Nucleus accumbens (tissue), 56 donors: ENCODE measurements around the gene TK1.
A peak's percentile ranks its signal among the peaks of the same experiment; 100 is the strongest.

Source experiments
- DNase-seq, 56 donors: peaks; one replicate each; lab custom pipeline; 2025; lab: John Stamatoyannopoulos, UW

TK1 gene

GRCh38 chr17:78223765-78224164, 36.9 kb upstream of the TK1 start:
- no peak for DNase-seq

GRCh38 chr17:78223061-78223460, 36.2 kb upstream of the TK1 start:
- no peak for DNase-seq

DNA sequence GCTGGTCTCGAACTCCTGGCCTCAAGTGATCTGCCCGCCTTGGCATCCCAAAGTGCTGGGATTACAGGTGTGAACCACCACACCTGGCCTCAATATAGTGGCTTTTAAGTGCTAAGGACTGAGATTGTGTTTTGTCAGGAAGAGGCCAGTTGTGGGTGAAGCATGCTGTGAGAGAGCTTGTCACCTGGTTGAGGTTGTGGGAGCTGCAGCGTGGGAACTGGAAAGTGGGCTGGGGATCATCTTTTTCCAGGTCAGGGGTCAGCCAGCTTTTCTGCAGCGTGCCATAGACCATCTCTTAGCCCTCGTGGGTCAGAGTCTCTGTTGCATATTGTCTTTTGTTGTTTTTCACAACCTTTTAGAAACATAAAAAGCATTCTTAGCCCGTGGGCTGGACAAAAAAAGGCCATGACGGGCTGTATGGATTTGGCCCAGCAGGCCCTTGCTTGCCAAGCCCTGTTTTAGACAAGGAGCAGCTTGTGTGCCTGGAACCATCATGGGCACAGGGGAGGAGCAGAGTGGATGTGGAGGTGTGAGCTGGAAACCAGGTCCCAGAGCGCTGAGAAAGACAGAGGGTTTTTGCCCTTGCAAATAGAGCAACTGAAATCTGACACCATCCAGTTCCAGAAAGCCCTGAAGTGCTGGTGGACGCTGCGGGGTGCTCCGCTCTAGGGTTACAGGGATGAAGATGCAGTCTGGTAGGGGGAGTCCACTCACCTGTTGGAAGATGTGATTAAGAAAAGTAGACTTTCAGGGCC, 32.7 kb upstream of the TK1 start:
- DNase-seq, result no peak

- DNase-seq, result no peak
Measured at GRCh38 chr17:78214706-78215061, 27.8 kb upstream of the TK1 start.

DNA sequence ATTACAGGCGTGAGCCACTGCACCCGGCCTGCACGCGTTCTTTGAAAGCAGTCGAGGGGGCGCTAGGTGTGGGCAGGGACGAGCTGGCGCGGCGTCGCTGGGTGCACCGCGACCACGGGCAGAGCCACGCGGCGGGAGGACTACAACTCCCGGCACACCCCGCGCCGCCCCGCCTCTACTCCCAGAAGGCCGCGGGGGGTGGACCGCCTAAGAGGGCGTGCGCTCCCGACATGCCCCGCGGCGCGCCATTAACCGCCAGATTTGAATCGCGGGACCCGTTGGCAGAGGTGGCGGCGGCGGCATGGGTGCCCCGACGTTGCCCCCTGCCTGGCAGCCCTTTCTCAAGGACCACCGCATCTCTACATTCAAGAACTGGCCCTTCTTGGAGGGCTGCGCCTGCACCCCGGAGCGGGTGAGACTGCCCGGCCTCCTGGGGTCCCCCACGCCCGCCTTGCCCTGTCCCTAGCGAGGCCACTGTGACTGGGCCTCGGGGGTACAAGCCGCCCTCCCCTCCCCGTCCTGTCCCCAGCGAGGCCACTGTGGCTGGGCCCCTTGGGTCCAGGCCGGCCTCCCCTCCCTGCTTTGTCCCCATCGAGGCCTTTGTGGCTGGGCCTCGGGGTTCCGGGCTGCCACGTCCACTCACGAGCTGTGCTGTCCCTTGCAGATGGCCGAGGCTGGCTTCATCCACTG, 27.3 kb upstream of the TK1 start, which contains the start of gene BIRC5:
BIRC5 (plus strand) TSS at position 238 of the 690 bp plus-strand sequence; CDS start at position 302, 64 bp downstream.
- DNase-seq, result peak in 54 of 56 donors; percentile 43 to 93 (median 75)

GRCh38 chr17:78211032-78211431, 24.2 kb upstream of the TK1 start:
- no peak for DNase-seq

GRCh38 chr17:78210111-78210510, 23.3 kb upstream of the TK1 start:
- DNase-seq, result no peak

GRCh38 chr17:78208486-78208885, 21.6 kb upstream of the TK1 start:
- DNase-seq, result no peak

DNA sequence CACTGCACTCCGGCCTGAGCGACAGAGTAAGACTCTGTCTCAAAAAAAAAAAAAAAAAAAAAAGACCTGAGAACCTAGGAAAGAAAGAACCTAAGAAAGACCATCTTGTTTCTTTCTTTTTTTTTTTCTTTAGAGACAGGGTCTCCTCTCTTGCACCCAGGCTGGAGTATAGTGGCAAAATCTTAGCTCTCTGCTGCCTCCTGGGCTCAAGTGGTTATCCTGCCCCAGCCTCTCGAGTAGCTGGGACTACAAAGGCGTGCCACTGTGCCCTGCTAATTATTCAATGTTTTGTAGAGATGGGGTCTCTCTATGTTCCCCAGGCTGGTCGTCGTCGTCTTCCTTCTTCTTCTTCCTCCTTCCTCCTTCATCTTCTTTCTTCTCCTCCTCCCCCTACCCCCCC, 19.4 kb upstream of the TK1 start:
- DNase-seq, result no peak

DNA sequence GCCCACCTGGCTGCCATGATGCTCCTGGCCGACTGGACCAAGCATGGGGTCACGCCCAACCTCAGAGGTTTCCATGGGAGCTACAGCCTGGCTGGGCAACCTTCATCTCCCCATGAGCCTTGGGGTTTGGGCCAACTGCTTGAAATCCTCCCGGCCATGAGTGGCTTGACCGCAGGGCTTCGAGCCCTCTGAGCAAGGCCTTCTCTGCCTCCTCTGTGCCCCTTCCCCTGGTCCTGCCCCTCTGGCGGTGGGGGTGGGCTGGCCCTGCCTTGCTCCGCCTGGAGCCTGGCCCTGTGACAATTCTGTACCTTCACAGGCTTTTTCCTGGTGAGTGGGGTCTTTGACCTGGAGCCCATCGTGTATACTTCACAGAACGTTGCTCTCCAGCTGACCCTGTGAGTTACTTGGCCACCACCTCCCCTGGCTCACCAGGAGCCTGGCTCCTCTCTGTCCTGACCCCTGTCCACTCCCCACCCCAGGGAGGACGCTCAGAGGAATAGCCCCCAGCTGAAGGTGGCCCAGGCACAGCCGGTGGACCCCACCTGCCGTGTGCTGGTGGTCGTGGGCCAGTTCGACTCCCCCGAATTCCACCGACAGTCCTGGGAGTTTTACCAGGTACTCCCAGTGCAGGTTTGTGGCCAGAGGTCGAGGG, 18.4 kb upstream of the TK1 start:
- DNase-seq, result no peak

GRCh38 chr17:78204387-78205123, 17.7 kb upstream of the TK1 start:
- no peak for DNase-seq

GRCh38 chr17:78202666-78203065, 15.8 kb upstream of the TK1 start:
- no peak for DNase-seq

DNA sequence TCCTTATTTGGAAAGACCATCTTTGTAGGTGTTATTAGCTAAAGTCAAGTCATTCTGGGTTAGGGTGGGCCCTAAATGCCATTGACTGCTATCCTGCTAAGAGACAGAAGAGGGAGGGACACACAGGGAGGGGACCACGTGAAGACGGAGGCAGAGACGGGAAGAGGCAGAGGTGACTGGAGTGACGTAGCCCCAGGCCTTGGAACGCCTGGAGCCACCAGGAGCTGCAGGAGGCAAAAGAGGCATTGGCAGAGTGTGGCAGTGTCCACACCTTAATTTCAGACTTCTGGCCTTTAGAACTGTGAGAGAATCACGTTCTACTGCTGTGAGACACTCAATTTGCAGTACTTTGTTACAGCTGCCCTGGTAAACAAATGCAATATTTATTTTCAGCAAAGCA, 13.6 kb upstream of the TK1 start:
- DNase-seq, result no peak

DNA sequence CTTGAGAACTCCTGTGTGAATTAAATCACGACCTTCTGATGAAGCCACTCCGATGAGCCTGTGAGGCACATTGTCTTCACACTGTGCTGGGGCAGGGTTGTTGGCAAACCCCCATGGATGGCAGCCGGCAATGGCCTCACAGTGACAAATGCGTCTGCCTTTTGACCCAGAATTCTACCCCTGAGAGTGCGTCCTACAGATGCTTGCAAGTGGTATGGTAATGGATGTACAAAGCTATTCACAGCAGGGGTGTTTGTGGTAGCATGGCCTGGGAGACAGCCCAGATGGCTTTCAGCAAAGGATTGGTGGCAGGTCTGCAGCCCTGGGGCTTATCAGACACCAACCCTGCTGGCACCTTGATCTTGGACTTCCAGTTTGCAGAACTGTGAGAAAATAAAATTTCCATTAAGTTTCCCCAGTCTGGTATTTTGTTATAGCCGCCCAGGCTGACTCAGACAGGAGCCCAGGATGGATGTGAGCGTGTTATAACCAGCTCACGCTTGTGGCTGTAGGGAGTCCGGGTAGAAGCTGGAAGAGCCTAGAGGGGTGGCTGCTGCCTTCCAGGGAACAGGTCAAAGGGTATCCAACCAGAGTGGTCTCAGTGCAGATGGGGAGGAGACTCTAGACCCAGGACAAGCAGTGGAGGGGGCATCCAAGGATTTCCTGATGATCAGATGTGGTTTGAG, 10.4 kb upstream of the TK1 start:
- peak in 24 of 56 donors; percentile 8 to 59 (median 24) for DNase-seq

- DNase-seq, result no peak
Measured at GRCh38 chr17:78196716-78197115, 9.9 kb upstream of the TK1 start.

DNA sequence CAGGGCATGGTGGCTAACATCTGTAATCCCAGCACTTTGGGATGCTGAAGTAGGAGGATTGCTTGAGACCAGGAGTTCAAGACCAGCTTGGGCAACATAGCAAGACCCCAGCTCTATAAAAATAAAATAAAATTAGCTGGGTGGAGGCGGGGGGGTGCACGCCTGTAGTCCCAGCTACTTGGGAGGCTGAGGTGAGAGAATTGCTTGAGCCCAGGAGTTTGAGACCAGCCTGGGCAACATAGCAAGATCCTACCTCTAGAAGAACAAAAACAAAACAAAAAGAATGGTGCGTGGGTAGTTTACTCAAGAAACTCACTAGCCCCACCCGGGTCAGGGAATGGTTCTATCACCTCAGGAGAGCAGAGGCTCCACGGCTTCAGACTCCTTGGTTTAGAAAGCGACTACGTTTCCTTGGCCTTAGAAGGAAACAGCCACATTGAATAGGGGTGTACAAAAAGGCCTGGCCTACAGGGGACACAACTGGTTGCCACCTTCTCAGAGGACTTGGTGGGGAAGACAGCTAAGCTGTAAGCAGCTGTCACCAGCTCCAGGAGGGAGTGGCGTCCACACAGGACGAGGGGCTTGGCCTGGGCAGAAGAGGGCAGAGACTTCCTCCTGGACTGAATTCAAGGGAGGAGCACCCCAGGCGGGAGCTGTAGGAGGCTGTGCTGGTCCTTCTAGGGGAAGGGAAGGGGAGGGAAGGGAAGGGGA, 716 bp downstream of the TK1 start:
- peak in 1 of 56 donors; percentile 5 for DNase-seq

DNA sequence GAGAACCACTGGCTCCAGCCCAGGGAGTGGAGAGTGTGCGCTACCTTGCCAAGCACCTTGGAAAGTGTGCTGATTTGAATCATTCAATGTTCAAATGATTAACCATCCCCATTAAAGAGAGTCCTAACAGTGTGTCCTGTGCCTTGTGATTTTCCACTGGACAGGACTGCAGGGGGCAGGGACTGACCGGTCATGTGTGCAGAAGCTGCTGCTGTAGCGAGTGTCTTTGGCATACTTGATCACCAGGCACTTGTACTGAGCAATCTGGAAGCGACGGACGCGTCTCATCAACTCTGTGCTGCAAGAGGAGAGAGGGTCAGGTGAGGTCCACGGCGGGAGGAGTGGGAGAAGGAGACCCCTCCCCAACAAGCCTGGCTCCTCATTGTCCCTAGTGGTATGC, 2.0 kb downstream of the TK1 start:
- DNase-seq, result peak in 1 of 56 donors; percentile 3

GRCh38 chr17:78184351-78184750, 2.5 kb downstream of the TK1 start:
- no peak for DNase-seq

DNA sequence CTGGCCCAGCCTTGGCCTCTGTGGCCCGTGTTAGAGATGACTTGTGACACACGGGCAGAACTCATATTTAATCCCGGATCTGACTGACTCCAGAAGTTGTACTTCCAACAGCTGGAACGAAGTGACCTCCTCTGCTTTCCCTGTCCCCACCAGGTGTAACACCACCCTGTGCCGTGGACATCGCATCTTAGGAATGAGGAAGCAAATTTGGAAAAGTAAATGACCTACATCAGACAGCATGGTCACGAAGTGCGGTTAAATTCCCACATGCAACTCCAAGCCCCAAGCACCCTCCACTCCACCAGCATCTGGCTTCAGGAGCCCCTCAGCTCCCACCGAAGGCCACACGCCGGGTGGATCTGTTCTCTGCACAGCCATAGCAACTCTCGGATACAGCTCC, 2.9 kb downstream of the TK1 start:
- DNase-seq, result no peak

DNA sequence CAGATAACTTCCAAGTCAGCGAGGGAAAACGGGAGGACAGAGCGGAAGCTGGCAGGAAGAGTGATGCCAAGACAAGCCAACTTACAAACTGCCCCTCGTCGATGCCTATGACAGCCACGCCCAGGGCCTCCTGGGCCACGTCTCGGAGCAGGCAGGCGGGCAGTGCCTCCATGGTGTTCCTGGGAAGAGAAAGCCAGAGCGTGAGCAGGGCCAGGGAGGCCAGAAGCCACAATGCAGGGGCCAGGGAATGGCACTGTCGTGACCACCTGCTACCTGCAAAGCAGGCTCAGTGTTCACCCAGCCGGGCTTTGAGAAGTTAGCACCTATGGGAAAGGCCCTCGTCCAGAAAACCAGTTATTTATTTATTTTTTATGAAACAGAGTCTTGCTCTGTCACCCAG, 4.3 kb downstream of the TK1 start:
- DNase-seq, result no peak
